Left kidney (tissue), 2 donors: ENCODE results near the gene ARPC3. TPM values are rescaled to one million over a fixed set of nuclear protein-coding genes. Genes with fewer than 3 reads are reported as not detected.
A peak's percentile ranks its signal among the peaks of the same experiment; 100 is the strongest.
"Not testable (repeated sequence)": the region's sequence is repeated elsewhere in the genome, so short reads cannot be mapped to it uniquely, and the experiment has no call there.

Experiments
- DNase-seq: peaks from one replicate; pipeline ENCODE4 v3.0.0-alpha.2; 2013
- polyA plus RNA-seq: library from polyadenylated mRNA; unstranded; fragments of 120-200 nt; gene quantifications from one replicate; pipeline ENCODE4 v1.2.1, GENCODE V29; 2013; ENCODE audit not compliant: insufficient read length

ARPC3 gene
- polyA plus RNA-seq, 1 donor: 248 TPM

- DNase-seq: no peak
These were observed 28.9 kb downstream of the ARPC3 start for GRCh38 chr12:110421159-110421661.

GRCh38 chr12:110420644-110421043, 29.5 kb downstream of the ARPC3 start:
- DNase-seq: not testable (repeated sequence)

- not testable (repeated sequence) for DNase-seq
These were observed 33.0 kb downstream of the ARPC3 start for GRCh38 chr12:110417113-110417512.

- not testable (repeated sequence) for DNase-seq
These were observed 40.1 kb downstream of the ARPC3 start for GRCh38 chr12:110410086-110410485.

GRCh38 chr12:110405126-110405662, 44.9 kb downstream of the ARPC3 start:
- DNase-seq: not testable (repeated sequence)

- DNase-seq: peak; percentile 78
These were observed 46.0 kb downstream of the ARPC3 start for GRCh38 chr12:110403976-110404682.

- DNase-seq: peak; percentile 90
These were observed 46.8 kb downstream of the ARPC3 start, which contains the start of gene ANAPC7 for GRCh38 chr12:110403146-110403975. Gene ANAPC7 (minus strand): TSS chr12:110403708. CDS start chr12:110403627, 81 bp downstream.

Other genes with a start within 250 kb of the ARPC3 start
- gene ATP2A2, start 169.1 kb downstream of the ARPC3 start, polyA plus RNA-seq: 174 TPM
- 102 TPM for gene ANAPC7, start 46.6 kb downstream of the ARPC3 start, polyA plus RNA-seq
- gene GPN3, start 17.9 kb upstream of the ARPC3 start, polyA plus RNA-seq: 32.5 TPM
- gene FAM216A, start 18.5 kb upstream of the ARPC3 start, polyA plus RNA-seq: 20.9 TPM
- 173 TPM for gene VPS29, start 51.8 kb upstream of the ARPC3 start, polyA plus RNA-seq
- gene RAD9B, start 52.0 kb upstream of the ARPC3 start, polyA plus RNA-seq: 1.4 TPM
- 23.7 TPM for gene PPTC7, start 133.0 kb upstream of the ARPC3 start, polyA plus RNA-seq
- gene TCTN1, start 163.8 kb upstream of the ARPC3 start, polyA plus RNA-seq: 123 TPM
- 10.7 TPM for gene HVCN1, start 238.8 kb upstream of the ARPC3 start, polyA plus RNA-seq